Large intestine (tissue), 12 donors: ENCODE measurements around the gene LRRC71. TPM values are rescaled to one million over a fixed set of nuclear protein-coding genes. Genes with fewer than 3 reads are reported as not detected.

Experiments
- DNase-seq, 2 donors: peaks; one replicate each; pipeline versions ENCODE4 v3.0.0 to v3.0.0-alpha.2; 2013
- H3K27ac ChIP-seq: one replicate; pipeline ENCODE4 v1.5.1; 2013; ENCODE audit warnings: low read length
- H3K27me3 ChIP-seq: 2 replicates; pipeline ENCODE4 v1.6.1; 2013; ENCODE audit warnings: low read length; ENCODE audit not compliant: control insufficient read depth, insufficient read depth
- H3K36me3 ChIP-seq: 2 replicates; pipeline ENCODE4 v1.6.1; 2013; ENCODE audit warnings: low read length; ENCODE audit not compliant: control insufficient read depth, insufficient read depth
- H3K4me1 ChIP-seq: one replicate; pipeline ENCODE4 v1.6.1; 2013; ENCODE audit warnings: low read length; ENCODE audit not compliant: control insufficient read depth, insufficient read depth
- H3K4me3 ChIP-seq: one replicate; pipeline ENCODE4 v1.5.1; 2013; ENCODE audit warnings: low read length
- H3K9me3 ChIP-seq: one replicate; pipeline ENCODE4 v1.6.1; 2013; ENCODE audit warnings: mild to moderate bottlenecking, low read depth, low read length, moderate library complexity; ENCODE audit not compliant: control insufficient read depth
- WGBS: methylation state at CpG from one replicate; pipeline ENCODE4 v1.1.5; 2013; ENCODE audit warnings: low lambda C conversion rate; ENCODE audit not compliant: insufficient coverage; 5-methylcytosine and 5-hydroxymethylcytosine counted together
- long read RNA-seq, 11 donors: transcript quantifications; one replicate each; lab custom pipeline, GENCODE V29; 2026
- polyA plus RNA-seq: library from polyadenylated mRNA; unstranded; fragments of 120-200 nt; gene quantifications from one replicate; pipeline ENCODE4 v1.2.1, GENCODE V29; 2013

LRRC71 gene
- 0.28 TPM for polyA plus RNA-seq
- long read RNA-seq, donor 1 = 0 reads
- long read RNA-seq, donor 2 = 0 reads
- long read RNA-seq, donor 3 = 0 reads
- long read RNA-seq, donor 4 = 0 reads
- long read RNA-seq, donor 5 = 0 reads
- long read RNA-seq, donor 6 = 0 reads
- long read RNA-seq, donor 7 = 0 reads
- long read RNA-seq, donor 8 = 0 reads
- long read RNA-seq, donor 9 = 0 reads
- long read RNA-seq, donor 10 = 0 reads
- long read RNA-seq, donor 11 = 0 reads

DNA sequence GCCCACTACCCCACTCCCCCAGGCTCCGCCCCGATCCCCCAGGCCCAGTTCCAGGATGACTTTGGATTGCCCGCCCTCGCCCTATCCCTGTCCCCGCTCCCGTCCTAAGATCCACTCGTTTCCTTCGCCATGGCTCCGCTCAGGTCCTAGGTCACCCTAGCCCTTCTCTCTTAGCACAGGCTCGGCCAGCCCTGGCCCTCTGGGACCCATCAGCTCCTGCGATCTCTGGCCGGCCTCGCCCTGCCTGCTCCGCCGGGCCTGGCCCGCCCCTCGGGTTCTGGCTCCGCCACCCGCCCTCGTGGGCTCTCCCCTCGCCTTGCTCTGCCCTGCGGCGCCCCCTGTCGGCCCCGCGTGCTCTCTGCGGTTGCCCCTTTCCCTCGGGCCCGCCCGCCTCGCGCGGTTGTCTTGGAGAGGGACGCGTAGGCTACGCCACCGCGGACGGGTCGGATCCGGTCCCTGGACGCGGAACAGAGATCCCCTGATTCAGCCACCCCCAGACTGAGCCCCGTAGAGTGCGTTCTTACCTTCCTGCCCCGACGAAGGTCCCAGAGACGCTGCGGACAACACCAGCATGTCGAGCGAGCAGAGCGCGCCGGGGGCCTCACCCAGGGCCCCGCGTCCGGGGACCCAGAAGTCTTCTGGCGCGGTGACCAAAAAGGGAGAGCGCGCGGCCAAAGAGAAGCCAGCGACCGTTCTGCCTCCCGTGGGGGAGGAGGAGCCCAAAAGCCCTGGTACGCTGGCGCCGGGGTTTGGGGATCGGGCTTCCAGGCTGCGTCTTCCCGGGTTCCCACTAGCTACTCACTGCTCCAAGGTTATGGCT is at the start of gene LRRC71:
LRRC71 (plus strand) TSS at position 400 of the 820 bp plus-strand sequence; CDS start at position 572, 172 bp downstream.
- H3K36me3 ChIP-seq = no peaks in the 10 kb centered on the region
- peaks cover 7% of the 10 kb centered on the region for H3K4me1 ChIP-seq
- no CpG with 5 or more reads among the region's 71 CpGs for WGBS

DNA sequence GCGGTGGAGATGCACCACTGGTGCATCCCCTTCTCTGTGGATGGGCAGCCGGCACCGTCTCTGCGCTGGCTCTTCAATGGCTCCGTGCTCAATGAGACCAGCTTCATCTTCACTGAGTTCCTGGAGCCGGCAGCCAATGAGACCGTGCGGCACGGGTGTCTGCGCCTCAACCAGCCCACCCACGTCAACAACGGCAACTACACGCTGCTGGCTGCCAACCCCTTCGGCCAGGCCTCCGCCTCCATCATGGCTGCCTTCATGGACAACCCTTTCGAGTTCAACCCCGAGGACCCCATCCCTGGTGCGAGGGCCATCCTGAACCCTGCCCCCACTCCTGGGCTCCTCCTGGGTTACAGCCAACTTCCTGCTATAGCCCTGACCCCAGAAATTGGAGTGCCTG is 46.8 kb upstream of the LRRC71 start:
- Histone ChIP-seq H3K9me3 (no peaks in the 10 kb centered on the region), H3K36me3 (no peaks in the 10 kb centered on the region), H3K27ac (no peak overlapping the region), H3K4me1 (no peaks in the 10 kb centered on the region), H3K4me3 (no peak overlapping the region), H3K27me3 (peaks cover 54% of the 10 kb centered on the region)
- no peak for DNase-seq
- WGBS = 89% methylated on average over 6 of the region's 18 CpGs

More for the DNA sequence above, at the start of gene LRRC71:
- Histone ChIP-seq H3K9me3 (peaks cover 9% of the 10 kb centered on the region), H3K27ac (no peak within 1 kb of the TSS), H3K27me3 (peaks cover 70% of the 10 kb centered on the region), H3K4me3 (no peak within 1 kb of the TSS)
- DNase-seq = peak; percentile 74 to 80

DNA sequence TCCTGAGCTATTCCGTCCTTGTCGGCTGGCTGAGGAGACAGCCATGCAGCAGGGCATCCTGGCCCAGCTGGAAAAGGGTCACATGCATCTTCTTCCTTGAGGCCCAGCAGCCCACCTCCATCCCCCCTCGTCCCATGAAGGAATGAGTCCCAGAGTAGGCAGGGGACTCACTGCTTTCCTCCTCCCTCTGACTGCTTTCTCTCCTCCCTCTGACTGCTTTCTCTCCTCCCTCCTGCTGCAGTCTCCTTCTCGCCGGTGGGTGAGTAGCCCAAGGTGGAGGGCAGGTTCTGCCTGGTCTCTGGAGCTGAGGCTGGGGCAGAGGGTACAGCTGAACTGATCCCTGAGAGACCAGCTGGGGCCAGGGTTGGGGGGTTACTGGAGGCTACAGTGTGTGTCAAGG is 46.3 kb upstream of the LRRC71 start:
- Histone ChIP-seq H3K27me3 (peaks cover 59% of the 10 kb centered on the region), H3K36me3 (no peaks in the 10 kb centered on the region), H3K27ac (no peak overlapping the region), H3K4me3 (no peak overlapping the region), H3K4me1 (no peaks in the 10 kb centered on the region), H3K9me3 (no peaks in the 10 kb centered on the region)
- no CpG with 5 or more reads among the region's 5 CpGs for WGBS
- DNase-seq = no peak

GRCh38 chr1:156874572-156875340 is 45.7 kb upstream of the LRRC71 start:
- no peak for DNase-seq
- H3K4me1 ChIP-seq = no peaks in the 10 kb centered on the region
- H3K27me3 ChIP-seq = peaks cover 57% of the 10 kb centered on the region
- no peaks in the 10 kb centered on the region for H3K36me3 ChIP-seq
- no peak overlapping the region for H3K27ac ChIP-seq
- no CpG with 5 or more reads among the region's 16 CpGs for WGBS
- no peaks in the 10 kb centered on the region for H3K9me3 ChIP-seq
- no peak overlapping the region for H3K4me3 ChIP-seq

DNA sequence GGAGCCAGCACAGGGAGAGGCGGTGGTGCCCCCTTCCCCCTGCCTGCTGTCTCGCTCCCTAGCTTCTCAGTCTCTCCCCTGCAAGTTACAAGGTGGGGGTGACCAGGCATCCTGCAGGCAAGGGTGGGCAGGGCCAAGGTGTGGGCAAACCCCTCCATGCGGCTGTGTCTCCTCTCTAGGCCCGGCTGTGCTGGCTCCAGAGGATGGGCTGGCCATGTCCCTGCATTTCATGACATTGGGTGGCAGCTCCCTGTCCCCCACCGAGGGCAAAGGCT is 45.2 kb upstream of the LRRC71 start:
- WGBS = no CpG with 5 or more reads among the region's 5 CpGs
- H3K27me3 ChIP-seq = peaks cover 60% of the 10 kb centered on the region
- H3K4me3 ChIP-seq = no peak overlapping the region
- no peaks in the 10 kb centered on the region for H3K4me1 ChIP-seq
- no peaks in the 10 kb centered on the region for H3K9me3 ChIP-seq
- no peak for DNase-seq
- no peaks in the 10 kb centered on the region for H3K36me3 ChIP-seq
- H3K27ac ChIP-seq = no peak overlapping the region

GRCh38 chr1:156876281-156876680 is 44.2 kb upstream of the LRRC71 start:
- peaks cover 69% of the 10 kb centered on the region for H3K27me3 ChIP-seq
- no peaks in the 10 kb centered on the region for H3K9me3 ChIP-seq
- no peaks in the 10 kb centered on the region for H3K4me1 ChIP-seq
- H3K27ac ChIP-seq = no peak overlapping the region
- H3K4me3 ChIP-seq = no peak overlapping the region
- WGBS = no CpG with 5 or more reads among the region's 21 CpGs
- H3K36me3 ChIP-seq = no peaks in the 10 kb centered on the region
- no peak for DNase-seq

DNA sequence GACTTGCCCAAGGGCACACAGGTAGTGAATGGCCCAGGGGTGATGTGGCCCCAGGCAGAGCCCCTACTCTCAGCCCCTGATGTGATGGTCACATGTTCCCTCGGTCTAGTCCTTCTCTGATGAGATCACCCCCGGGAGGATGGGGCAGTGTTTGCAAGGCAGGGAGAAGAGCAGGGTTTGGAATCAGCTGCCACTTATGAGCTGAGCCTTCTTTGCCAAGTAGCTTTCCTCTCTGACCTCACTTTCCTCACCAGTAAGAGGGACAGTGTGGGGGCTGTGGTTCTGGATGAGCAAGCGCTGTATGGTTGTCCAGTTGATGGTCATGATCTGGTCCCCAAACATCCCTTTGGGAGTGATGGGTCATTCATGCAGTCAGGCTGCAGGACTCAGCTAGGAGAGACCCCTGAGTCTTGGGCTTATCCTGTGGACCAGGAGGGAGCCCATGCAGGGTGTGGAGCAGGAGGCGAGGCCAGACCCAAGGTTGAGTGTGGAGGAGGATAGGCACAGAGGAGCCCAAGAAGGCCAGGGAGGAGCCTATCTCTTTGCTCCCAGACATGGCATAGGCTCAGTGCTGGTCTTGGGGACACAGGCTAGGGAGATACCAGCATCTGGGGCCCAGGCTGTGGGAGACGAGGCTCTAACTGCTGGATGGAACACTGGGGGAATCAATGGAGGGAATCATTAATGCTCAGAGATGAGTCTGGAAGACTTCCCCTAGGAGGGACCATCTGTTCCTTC is 42.8 kb upstream of the LRRC71 start:
- no peaks in the 10 kb centered on the region for H3K36me3 ChIP-seq
- DNase-seq = no peak
- no peak overlapping the region for H3K4me3 ChIP-seq
- no peaks in the 10 kb centered on the region for H3K4me1 ChIP-seq
- no peaks in the 10 kb centered on the region for H3K9me3 ChIP-seq
- no CpG with 5 or more reads among the region's 5 CpGs for WGBS
- peaks cover 76% of the 10 kb centered on the region for H3K27me3 ChIP-seq
- H3K27ac ChIP-seq = no peak overlapping the region

- no CpG with 5 or more reads among the region's 21 CpGs for WGBS
- H3K9me3 ChIP-seq = no peaks in the 10 kb centered on the region
- no peaks in the 10 kb centered on the region for H3K36me3 ChIP-seq
- H3K4me1 ChIP-seq = no peaks in the 10 kb centered on the region
- H3K4me3 ChIP-seq = no peak overlapping the region
- no peak overlapping the region for H3K27ac ChIP-seq
- H3K27me3 ChIP-seq = peaks cover 75% of the 10 kb centered on the region
- no peak for DNase-seq
These were observed 40.6 kb upstream of the LRRC71 start for GRCh38 chr1:156879876-156880275.

- Histone ChIP-seq H3K27me3 (peaks cover 73% of the 10 kb centered on the region), H3K27ac (no peak overlapping the region)
- no CpG with 5 or more reads among the region's 5 CpGs for WGBS
These were observed 40.0 kb upstream of the LRRC71 start for GRCh38 chr1:156880473-156880872.

GRCh38 chr1:156881101-156881500 is 39.3 kb upstream of the LRRC71 start:
- no peak for DNase-seq
- Histone ChIP-seq H3K36me3 (no peaks in the 10 kb centered on the region), H3K27me3 (peaks cover 73% of the 10 kb centered on the region), H3K9me3 (no peaks in the 10 kb centered on the region), H3K27ac (no peak overlapping the region), H3K4me1 (no peaks in the 10 kb centered on the region), H3K4me3 (no peak overlapping the region)
- no CpG with 5 or more reads among the region's 10 CpGs for WGBS

More at GRCh38 chr1:156880473-156880872, 40.0 kb upstream of the LRRC71 start:
- no peaks in the 10 kb centered on the region for H3K9me3 ChIP-seq
- H3K4me3 ChIP-seq = no peak overlapping the region
- H3K36me3 ChIP-seq = no peaks in the 10 kb centered on the region
- no peaks in the 10 kb centered on the region for H3K4me1 ChIP-seq
- DNase-seq = no peak
